Cortex of kidney (tissue), 1 donor: ENCODE data around the gene RNU5B-1.
A peak's percentile ranks its signal among the peaks of the same experiment; 100 is the strongest.
"Not testable (repeated sequence)": the region's sequence is repeated elsewhere in the genome, so short reads cannot be mapped to it uniquely, and the experiment has no call there.

Source experiments
- DNase-seq: peaks from one replicate; lab custom pipeline; 2025; lab: John Stamatoyannopoulos, UW

Gene RNU5B-1

GRCh38 chr15:65304381-65305149 lies at the start of gene RNU5B-1:
TSS of gene RNU5B-1 (plus strand) at chr15:65304677.
- DNase-seq = no peak

- no peak for DNase-seq
These were observed 49.7 kb upstream of the RNU5B-1 start for GRCh38 chr15:65254758-65255157.

GRCh38 chr15:65255486-65256140 lies 48.9 kb upstream of the RNU5B-1 start:
- DNase-seq = no peak

GRCh38 chr15:65258375-65259262 lies 45.9 kb upstream of the RNU5B-1 start:
- DNase-seq = no peak

DNA sequence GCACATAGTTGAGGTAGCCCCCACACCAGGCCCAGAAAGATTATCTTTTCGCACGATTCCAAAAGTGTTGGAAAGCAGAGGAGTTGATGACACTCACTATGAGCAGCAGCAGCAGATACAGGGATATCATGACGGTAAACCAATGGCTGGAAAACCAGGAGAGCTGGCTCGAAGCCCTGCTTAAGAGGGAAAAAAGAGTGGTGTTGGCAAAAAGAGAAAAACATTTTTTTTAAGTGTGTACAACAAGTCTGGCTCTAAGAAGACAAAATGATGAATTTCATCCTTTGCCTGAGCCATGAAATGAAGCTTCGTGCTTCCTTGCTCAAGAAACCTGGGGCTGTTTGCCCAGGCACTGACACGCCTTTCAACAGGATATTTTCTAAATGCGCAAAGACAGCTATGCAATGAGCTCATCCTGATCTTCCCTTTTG lies 45.1 kb upstream of the RNU5B-1 start:
- no peak for DNase-seq

DNA sequence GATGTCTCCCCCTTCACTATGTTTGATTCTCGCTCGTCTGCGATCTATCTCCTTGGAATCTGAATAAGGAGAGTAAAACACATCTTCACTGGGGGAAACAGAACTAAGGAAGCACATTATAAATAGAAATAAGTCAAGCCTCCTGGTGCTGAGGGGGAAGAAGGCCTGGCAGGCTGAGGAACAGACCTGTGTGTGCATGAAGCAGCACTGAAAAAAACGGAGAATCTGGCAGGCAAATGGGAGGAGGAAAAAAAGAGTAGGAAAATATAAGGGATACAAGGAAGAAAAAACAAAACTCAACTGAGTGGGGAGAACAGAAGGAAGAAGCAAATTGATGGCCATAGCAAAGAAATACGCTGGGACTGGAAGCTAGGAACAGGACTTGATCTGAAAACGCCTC lies 43.5 kb upstream of the RNU5B-1 start:
- DNase-seq = no peak

DNA sequence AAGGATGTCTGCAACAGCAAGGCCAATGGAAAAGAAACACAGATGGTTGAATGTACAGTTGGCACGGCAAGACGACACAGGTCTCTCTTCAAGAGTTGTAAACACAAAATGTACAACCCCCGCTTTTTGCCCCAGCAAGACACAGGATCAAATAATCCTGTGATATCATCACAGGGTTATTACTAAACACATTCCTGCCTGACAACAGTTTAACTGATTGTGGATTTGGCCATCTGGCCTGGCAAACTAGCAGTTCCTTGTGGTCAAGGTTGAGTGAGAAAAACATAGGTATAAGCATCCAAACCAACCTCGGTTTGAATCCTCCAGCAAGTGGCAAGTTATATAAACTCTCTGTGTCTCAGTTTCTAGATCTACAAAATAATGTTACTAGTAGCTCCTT lies 41.2 kb upstream of the RNU5B-1 start:
- no peak for DNase-seq

GRCh38 chr15:65264863-65265430 lies 39.5 kb upstream of the RNU5B-1 start:
- DNase-seq = no peak

DNA sequence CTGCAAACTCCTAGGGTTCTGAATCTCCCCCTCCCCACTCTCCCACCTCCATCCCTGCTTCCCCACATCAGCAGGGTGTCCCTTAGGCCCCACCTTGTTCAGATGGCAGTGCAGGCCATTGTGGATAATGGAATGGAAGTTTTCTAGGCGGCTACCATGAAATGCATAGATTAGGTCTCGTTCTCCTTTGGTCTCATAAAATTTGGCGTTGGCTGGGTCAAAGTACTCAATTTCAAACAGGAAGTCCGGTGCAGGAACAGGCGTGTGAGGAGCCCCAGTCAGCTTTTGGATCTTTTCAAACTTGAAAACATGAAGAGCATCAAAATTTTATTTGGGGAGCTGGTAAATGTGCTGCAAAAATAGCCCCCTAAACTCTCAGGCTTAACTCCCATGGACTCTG lies 38.0 kb upstream of the RNU5B-1 start:
- no peak for DNase-seq

- DNase-seq = no peak
These were observed 36.1 kb upstream of the RNU5B-1 start for GRCh38 chr15:65268411-65268810.

GRCh38 chr15:65270811-65271545 lies 33.5 kb upstream of the RNU5B-1 start:
- DNase-seq = not testable (repeated sequence)

DNA sequence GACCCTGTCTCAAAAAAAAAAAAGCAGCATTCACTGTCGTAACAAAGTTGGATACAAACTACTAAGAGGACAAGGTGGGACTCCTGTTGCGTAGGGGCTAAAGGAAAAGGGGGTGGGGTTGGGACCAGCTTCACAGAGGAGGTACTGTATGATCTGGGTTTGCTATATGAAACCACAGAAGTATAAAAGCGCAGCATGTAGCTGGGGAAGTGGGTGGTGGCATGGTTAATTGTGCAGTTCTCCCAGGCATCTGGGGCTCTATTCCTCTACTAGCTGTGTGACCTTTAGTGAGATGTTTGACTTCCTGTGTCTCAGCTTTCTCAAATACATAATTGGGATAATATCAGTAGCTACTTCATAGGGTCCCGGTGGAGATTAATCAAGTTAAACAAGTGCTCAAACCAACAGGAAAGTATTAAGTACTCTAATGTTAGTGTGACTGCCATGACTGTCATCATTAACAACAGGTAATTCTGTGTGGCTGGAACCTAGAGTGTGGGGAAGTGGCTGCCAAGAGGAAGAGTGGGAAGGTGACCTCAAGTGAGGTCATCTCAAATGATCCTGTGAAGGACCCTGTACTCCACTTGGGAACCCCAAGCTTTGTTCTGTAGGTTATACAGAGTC lies 29.3 kb upstream of the RNU5B-1 start:
- DNase-seq = no peak

DNA sequence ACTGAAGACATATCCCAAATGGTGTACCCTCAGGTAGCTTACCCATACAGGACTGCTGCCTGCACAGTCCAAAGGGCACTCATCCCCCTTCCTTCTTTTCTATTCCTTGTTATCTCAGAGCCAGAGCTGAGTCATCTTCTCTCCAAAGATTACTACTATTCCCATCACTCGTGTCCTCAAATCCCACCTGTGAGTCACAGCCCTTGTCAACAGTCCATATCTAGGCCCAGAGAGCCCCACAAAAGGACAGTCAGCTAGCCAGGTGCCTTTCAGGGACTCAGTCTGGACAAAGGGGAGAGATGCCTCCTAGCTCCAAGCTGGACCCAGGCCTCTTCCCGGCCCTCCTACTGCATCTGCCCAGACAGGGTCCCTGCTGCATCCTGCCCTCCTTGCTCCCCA lies 28.8 kb upstream of the RNU5B-1 start:
- no peak for DNase-seq

- no peak for DNase-seq
These were observed 27.5 kb upstream of the RNU5B-1 start for GRCh38 chr15:65277015-65277414.

DNA sequence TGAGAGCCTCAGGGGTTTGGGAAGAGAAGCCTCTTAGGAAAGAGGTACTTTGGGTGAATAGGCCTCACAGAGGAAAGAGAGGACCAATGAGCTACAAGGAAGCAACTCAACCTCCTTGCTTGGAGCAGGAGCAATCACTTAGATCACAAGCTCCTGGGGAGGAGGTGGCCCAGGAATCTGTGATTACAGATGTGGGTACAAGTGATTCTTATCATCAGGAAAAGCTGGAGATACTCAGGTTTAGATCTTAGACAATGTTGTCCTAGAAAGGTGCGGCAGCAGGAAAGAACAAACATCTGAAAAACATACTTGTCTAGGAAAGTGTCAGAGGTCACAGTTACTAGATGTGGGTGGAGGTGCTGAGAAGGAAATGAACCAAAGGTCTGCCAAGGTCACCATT lies 26.0 kb upstream of the RNU5B-1 start:
- no peak for DNase-seq

GRCh38 chr15:65285291-65286068 lies 19.0 kb upstream of the RNU5B-1 start:
- DNase-seq = no peak

GRCh38 chr15:65286069-65286703 lies 18.3 kb upstream of the RNU5B-1 start:
- DNase-seq = no peak

- peak; percentile 80 for DNase-seq
These were observed 17.6 kb upstream of the RNU5B-1 start, which contains the start of gene PARP16 for GRCh38 chr15:65286704-65287519. TSS of gene PARP16 (minus strand) at chr15:65286883. CDS start at chr15:65286426, 457 bp downstream.

DNA sequence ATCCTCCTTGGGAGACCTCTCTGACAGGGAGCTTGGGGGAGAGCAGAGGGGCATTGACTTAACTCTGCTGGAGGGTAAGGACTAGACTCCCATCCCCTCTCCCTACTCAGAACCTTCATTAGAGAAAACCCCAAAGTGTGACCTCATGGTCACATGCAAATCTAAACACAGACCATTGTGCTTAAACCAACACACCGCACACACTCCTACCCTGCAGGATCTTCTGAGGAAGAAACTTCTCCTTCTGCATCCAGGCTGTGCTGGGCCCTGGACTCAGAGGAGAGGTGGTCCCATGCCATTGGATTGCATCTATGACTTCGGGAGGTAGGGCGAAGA lies 17.0 kb upstream of the RNU5B-1 start:
- no peak for DNase-seq
